H1 (cell line): ENCODE results near the gene AP2A1. TPM values are rescaled to one million over a fixed set of nuclear protein-coding genes. Genes with fewer than 3 reads are reported as not detected.

Experiments used
- CTCF ChIA-PET: fragments of 300-600 bp; sonication (Branson Sonifier 250); formaldehyde crosslinking; loops from one replicate; lab custom pipeline; 2021; ENCODE audit not compliant: partially characterized antibody; lab: Charles Lee
- POLR2A ChIA-PET: fragments of 300-600 bp; sonication (Branson Sonifier 250); formaldehyde crosslinking; loops from one replicate; lab custom pipeline; 2021; ENCODE audit warnings: inconsistent platforms; ENCODE audit not compliant: partially characterized antibody; lab: Charles Lee
- DNase-seq, 2 experiments: peaks; one replicate each; pipeline versions ENCODE4 v3.0.0 to v3.0.0-alpha.2; 2010 to 2022; ENCODE audit warnings: low spot score in 2 of 2, low read depth in 1 of 2, mixed read lengths in 1 of 2
- FAIRE-seq: peaks from 2 replicates; lab custom pipeline; 2011; peaks lifted over from hg19 to GRCh38; lab: Jason Lieb, UNC
- H2AFZ ChIP-seq: 2 replicates; pipeline ENCODE4 v1.8.1; 2012; ENCODE audit warnings: low read length, inconsistent platforms
- H2AK5ac ChIP-seq: 2 replicates; pipeline ENCODE4 v1.6.1; 2013; ENCODE audit warnings: low read depth, low read length
- H2BK120ac ChIP-seq: replicated peaks from 2 replicates; pipeline ENCODE3; 2013; ENCODE audit warnings: low read depth, low read length, inconsistent platforms
- H2BK12ac ChIP-seq: 2 replicates; pipeline ENCODE4 v1.6.1; 2013; ENCODE audit warnings: low read depth, low read length
- H2BK15ac ChIP-seq: 2 replicates; pipeline ENCODE4 v1.6.1; 2013; ENCODE audit warnings: low read length
- H2BK20ac ChIP-seq: 2 replicates; pipeline ENCODE4 v1.6.1; 2013; ENCODE audit warnings: low read length
- H2BK5ac ChIP-seq: 2 replicates; pipeline ENCODE4 v1.6.1; 2013; ENCODE audit warnings: low read depth, low read length
- H3K14ac ChIP-seq: 2 replicates; pipeline ENCODE4 v1.6.1; 2013; ENCODE audit warnings: inconsistent platforms; ENCODE audit not compliant: insufficient read length
- H3K18ac ChIP-seq: 2 replicates; pipeline ENCODE4 v1.6.1; 2013; ENCODE audit warnings: low read length; ENCODE audit errors: extremely low read depth
- H3K23ac ChIP-seq: 2 replicates; pipeline ENCODE4 v1.6.1; 2013; ENCODE audit warnings: inconsistent platforms; ENCODE audit not compliant: insufficient read length
- H3K23me2 ChIP-seq: 2 replicates; pipeline ENCODE4 v1.6.1; 2013; ENCODE audit warnings: low read depth, low read length
- H3K27ac ChIP-seq: 2 replicates; pipeline ENCODE4 v1.6.1; 2011; ENCODE audit warnings: low read depth, low read length, inconsistent platforms
- H3K27me3 ChIP-seq, 4 experiments: replicated peaks in 1 of 4; 1 replicate in 1 of 4; 2 replicates in 3 of 4; pipeline versions ENCODE4 v1.6.1 to v1.8.1; 2011 to 2013; ENCODE audit warnings: low read length in 3 of 4, mild to moderate bottlenecking in 3 of 4, inconsistent platforms in 2 of 4, mixed read lengths in 2 of 4, moderate library complexity in 1 of 4; ENCODE audit not compliant: control insufficient read depth in 3 of 4, insufficient read depth in 3 of 4; ENCODE audit errors: extremely low read depth in 1 of 4
- H3K36me3 ChIP-seq, 4 experiments: 2 replicates each; pipeline versions ENCODE4 v1.6.1 to v1.8.1; 2011 to 2013; ENCODE audit warnings: mild to moderate bottlenecking in 4 of 4, low read length in 3 of 4, moderate library complexity in 2 of 4, control low read depth in 1 of 4, inconsistent platforms in 1 of 4; ENCODE audit not compliant: insufficient read depth in 4 of 4, control insufficient read depth in 2 of 4
- H3K4ac ChIP-seq: replicated peaks from 2 replicates; pipeline ENCODE3; 2013; ENCODE audit warnings: low read length, low read depth, mixed read lengths, inconsistent platforms; ENCODE audit not compliant: insufficient read length
- H3K4me1 ChIP-seq, 4 experiments: replicated peaks in 1 of 4; 1 replicate in 1 of 4; 2 replicates in 3 of 4; pipeline versions ENCODE4 v1.6.1 to v1.8.1; 2011 to 2013; ENCODE audit warnings: low read length in 3 of 4, inconsistent platforms in 2 of 4, mixed read lengths in 1 of 4; ENCODE audit not compliant: insufficient read depth in 4 of 4, control insufficient read depth in 3 of 4
- H3K4me2 ChIP-seq, 2 experiments: 2 replicates each; pipeline versions ENCODE4 v1.6.1 to v1.8.1; 2011 to 2013; ENCODE audit warnings: low read depth in 2 of 2, low read length in 2 of 2, control low read depth in 1 of 2, inconsistent platforms in 1 of 2, mild to moderate bottlenecking in 1 of 2; ENCODE audit not compliant: insufficient read depth in 1 of 2
- H3K4me3 ChIP-seq, 4 experiments: fragments of 200-600, 300-600 bp in 1 of 4; sonication (generic), shearing (Covaris generic), sonication (Bioruptor Twin) in 1 of 4; 2 replicates each; pipeline versions ENCODE4 v1.5.1 to v1.8.1; 2011 to 2016; ENCODE audit warnings: low read length in 4 of 4, low read depth in 3 of 4, control low read depth in 2 of 4, inconsistent platforms in 2 of 4, mild to moderate bottlenecking in 2 of 4, mixed read lengths in 1 of 4, moderate library complexity in 1 of 4; ENCODE audit not compliant: insufficient read depth in 2 of 4; ENCODE audit errors: extremely low read depth in 1 of 4
- H3K56ac ChIP-seq: replicated peaks from 2 replicates; pipeline ENCODE3; 2013; ENCODE audit warnings: low read depth, mild to moderate bottlenecking, mixed read lengths, low read length, inconsistent platforms; ENCODE audit not compliant: insufficient read length
- H3K79me1 ChIP-seq: 2 replicates; pipeline ENCODE4 v1.6.1; 2013; ENCODE audit warnings: low read depth, low read length, control low read depth
- H3K79me2 ChIP-seq, 2 experiments: 2 replicates each; pipeline versions ENCODE4 v1.6.1 to v1.8.1; 2012 to 2013; ENCODE audit warnings: low read length in 2 of 2, mild to moderate bottlenecking in 2 of 2, inconsistent platforms in 1 of 2; ENCODE audit not compliant: insufficient read depth in 2 of 2, control insufficient read depth in 1 of 2
- H3K9ac ChIP-seq, 4 experiments: replicated peaks in 1 of 4; 1 replicate in 1 of 4; 2 replicates in 3 of 4; pipeline versions ENCODE4 v1.6.1 to v1.8.1; 2011 to 2013; ENCODE audit warnings: low read depth in 3 of 4, low read length in 3 of 4, control low read depth in 2 of 4, mild to moderate bottlenecking in 2 of 4, moderate library complexity in 2 of 4, inconsistent platforms in 1 of 4; ENCODE audit errors: extremely low read depth in 1 of 4
- H3K9me3 ChIP-seq, 2 experiments: 2 replicates each; pipeline versions ENCODE4 v1.6.1 to v1.8.1; 2012 to 2013; ENCODE audit warnings: mild to moderate bottlenecking in 2 of 2, moderate library complexity in 2 of 2, control low read depth in 1 of 2, inconsistent platforms in 1 of 2, low read depth in 1 of 2, low read length in 1 of 2, mixed read lengths in 1 of 2; ENCODE audit not compliant: insufficient read depth in 2 of 2
- H4K20me1 ChIP-seq, 2 experiments: replicated peaks in 1 of 2; 2 replicates each; pipeline versions ENCODE3 to v1.8.1; 2011 to 2013; ENCODE audit warnings: inconsistent platforms in 2 of 2, low read length in 2 of 2, mild to moderate bottlenecking in 1 of 2; ENCODE audit not compliant: insufficient read depth in 2 of 2, control insufficient read depth in 1 of 2
- H4K5ac ChIP-seq: 2 replicates; pipeline ENCODE4 v1.6.1; 2013; ENCODE audit warnings: low read length, low read depth, mixed read lengths, inconsistent platforms; ENCODE audit not compliant: insufficient read length
- H4K8ac ChIP-seq: 2 replicates; pipeline ENCODE4 v1.8.0; 2013; ENCODE audit warnings: mild to moderate bottlenecking, moderate library complexity, low read length, inconsistent platforms; ENCODE audit not compliant: insufficient read depth; ENCODE audit errors: extremely low read depth
- H4K91ac ChIP-seq: replicated peaks from 2 replicates; pipeline ENCODE3; 2013; ENCODE audit warnings: low read length, mixed read lengths, inconsistent platforms; ENCODE audit not compliant: insufficient read length
- CREB1 ChIP-seq: IDR thresholded peaks from 2 replicates; pipeline ENCODE4 v1.6.1; 2012; ENCODE audit warnings: inconsistent platforms
- EP300 ChIP-seq, 2 experiments: IDR thresholded peaks; 1 replicate in 1 of 2; 2 replicates in 1 of 2; pipeline ENCODE4 v1.6.1; 2011 to 2012; ENCODE audit warnings: low read depth in 2 of 2, low read length in 2 of 2, mild to moderate bottlenecking in 2 of 2, borderline replicate concordance in 1 of 2, inconsistent platforms in 1 of 2, moderate library complexity in 1 of 2
- EZH2 ChIP-seq: fragments of 200-600 bp; sonication (generic); IDR thresholded peaks from 2 replicates; pipeline ENCODE4 v1.7.1; 2012; ENCODE audit warnings: low read depth, mild to moderate bottlenecking, moderate library complexity, low read length, inconsistent platforms; ENCODE audit not compliant: severe bottlenecking
- GABPA ChIP-seq: IDR thresholded peaks from 2 replicates; pipeline ENCODE4 v1.6.1; 2011; ENCODE audit warnings: mild to moderate bottlenecking, low read length, moderate library complexity, borderline replicate concordance; ENCODE audit not compliant: insufficient read depth
- GTF2F1 ChIP-seq: IDR thresholded peaks from 2 replicates; pipeline ENCODE4 v1.6.1; 2012; ENCODE audit warnings: low read depth, low read length, improper control_type of control experiment, borderline replicate concordance
- JUN ChIP-seq: IDR thresholded peaks from 2 replicates; pipeline ENCODE4 v1.6.1; 2011; ENCODE audit warnings: low read depth, mild to moderate bottlenecking, improper control_type of control experiment, low read length
- NANOG ChIP-seq: IDR thresholded peaks from 2 replicates; pipeline ENCODE4 v1.6.1; 2011; ENCODE audit warnings: low read length, low read depth, mild to moderate bottlenecking, inconsistent platforms; ENCODE audit not compliant: insufficient read depth, poor library complexity, severe bottlenecking
- PHF8 ChIP-seq: fragments of 200-600 bp; sonication (generic); conservative IDR thresholded peaks from 2 replicates; pipeline ENCODE4 v1.7.1; 2012; ENCODE audit warnings: low read depth, mild to moderate bottlenecking, inconsistent platforms, low read length, moderate library complexity
- SAP30 ChIP-seq: fragments of 300-600 bp; sonication (generic); IDR thresholded peaks from 2 replicates; pipeline ENCODE4 v1.7.1; 2012; ENCODE audit warnings: low read length, moderate library complexity, mild to moderate bottlenecking, inconsistent platforms; ENCODE audit not compliant: insufficient read depth, insufficient replicate concordance
- WGBS, 2 experiments: shearing (Covaris generic) in 1 of 2; methylation state at CpG; one replicate each; pipeline versions ENCODE4 v1.1.6 to v1.1.7; 2013 to 2015; ENCODE audit warnings: low lambda C conversion rate in 2 of 2, mixed read lengths in 2 of 2, inconsistent platforms in 1 of 2, low coverage in 1 of 2, missing lambda C conversion rate in 1 of 2; ENCODE audit not compliant: insufficient replicate concordance in 2 of 2, insufficient coverage in 1 of 2, insufficient read length in 1 of 2; ENCODE audit errors: extremely low coverage in 1 of 2, missing lambda C conversion rate in 1 of 2; 5-methylcytosine and 5-hydroxymethylcytosine counted together
- polyA plus RNA-seq, 7 experiments: library from polyadenylated mRNA; depleted of rRNA in 3 of 7; stranded (reverse) in 5 of 7; unstranded in 2 of 7; fragments of >200 nt in 5 of 7; fragments of 200-250 nt in 2 of 7; gene quantifications; 1 replicate in 5 of 7; 2 replicates in 1 of 7; 4 replicates in 1 of 7; pipeline versions ENCODE4 v1.2.1 to v1.2.3, GENCODE V29; 2011 to 2013; ENCODE audit warnings: missing spikeins in 2 of 7, mixed read lengths in 2 of 7
- total RNA-seq: library from RNA; stranded (reverse); fragmentation: NEBNext Ultra II Directional; extraction: Animal tissue kit (Norgen Biotek cat#: 25700); gene quantifications from 2 replicates; pipeline ENCODE4 v1.2.1, GENCODE V29; 2021

AP2A1 gene
- total and polyA plus RNA-seq, 2 of the 8 experiments (the other 6 are each of a cell fraction or from before 2014, with no cell fraction given) = 105 to 106 TPM

- no peaks in the 10 kb centered on the region; a peak in 1 of 8 replicates for H3K36me3 ChIP-seq
- no peak overlapping the region for H3K56ac ChIP-seq
- H3K4me1 ChIP-seq = peaks cover 0 to 7% (median 2%) of the 10 kb centered on the region in 4 experiments; a peak in 4 of 7 replicates
- no peak overlapping the region for H4K91ac ChIP-seq
- no peak overlapping the region for H3K4ac ChIP-seq
- no peak for DNase-seq
- H2BK12ac ChIP-seq = no peak overlapping the region
- H2BK120ac ChIP-seq = no peak overlapping the region
- H2BK5ac ChIP-seq = no peak overlapping the region
- H4K20me1 ChIP-seq = peaks cover 0 to 4% of the 10 kb centered on the region in 2 experiments
- H3K18ac ChIP-seq = no peak overlapping the region
- H2BK20ac ChIP-seq = no peak overlapping the region
- no peak overlapping the region for H2AFZ ChIP-seq
- H3K79me2 ChIP-seq = peaks cover 0 to 24% of the 10 kb centered on the region in 2 experiments; a peak in 2 of 4 replicates
- H3K9me3 ChIP-seq = no peaks in the 10 kb centered on the region
- no peak overlapping the region for H2AK5ac ChIP-seq
- 86% methylated on average over 12 of the region's 12 CpGs; no CpG with 5 or more reads in 1 of the 2 experiments for WGBS, 2 experiments
- peaks cover 21% of the 10 kb centered on the region for H3K79me1 ChIP-seq
- no peaks in the 10 kb centered on the region for H3K27me3 ChIP-seq
- CTCF ChIA-PET = interaction anchor here (1.0 to 1.8 kb wide), 5 partner anchors 9 to 51 kb away, joined by 3 to 6 read pairs (median 4); no protein-coding TSS in a partner anchor
- peak overlapping the region; percentile 42 to 100 (median 85); a peak in 7 of 8 replicates for H3K4me3 ChIP-seq
- FAIRE-seq = no peak
- no peak overlapping the region for H3K14ac ChIP-seq
- peak overlapping the region; percentile 82 to 94 for H3K4me2 ChIP-seq
- H3K27ac ChIP-seq = no peak overlapping the region
- no peak overlapping the region; a peak in 3 of 7 replicates for H3K9ac ChIP-seq
- POLR2A ChIA-PET = interaction anchor here (1.0 to 3.8 kb wide), 7 partner anchors 9 to 89 kb away, joined by 3 to 15 read pairs (median 4); partner anchors contain the start of genes CPT1C and FUZ
- H3K23me2 ChIP-seq = peaks cover 11% of the 10 kb centered on the region
- no peak overlapping the region for H3K23ac ChIP-seq
- no peak overlapping the region for H4K5ac ChIP-seq
- H2BK15ac ChIP-seq = no peak overlapping the region
- no peak overlapping the region for H4K8ac ChIP-seq
- no peak for TF ChIP-seq NANOG
- TF ChIP-seq GTF2F1 = no peak
- TF ChIP-seq PHF8 = no peak
- TF ChIP-seq EZH2 = no peak
- TF ChIP-seq SAP30 = no peak
- no peak for TF ChIP-seq GABPA
- no peak for TF ChIP-seq EP300 (IDR thresholded peaks at IDR 0.05; ENCODE audit: borderline replicate concordance in 1 of 2, low read depth in 2 of 2, low read length in 2 of 2)
- TF ChIP-seq JUN = no peak
- TF ChIP-seq CREB1 = no peak
Measured at GRCh38 chr19:49767967-49768581, 1.3 kb downstream of the AP2A1 start.
